ENCODE data around the gene KCNIP4. TPM values are rescaled to one million over a fixed set of nuclear protein-coding genes. Genes with fewer than 3 reads are reported as not detected.

KCNIP4 gene
- total and polyA plus RNA-seq, 2 of the 8 experiments (the other 6 are each of a cell fraction or from before 2014, with no cell fraction given), result 0.06 TPM; not detected in 1

GRCh38 chr4:21680326-21680898, 268.2 kb downstream of the KCNIP4 start (continued):
- TF ChIP-seq ZNF274 (IDR thresholded peaks at IDR 0.05; ENCODE audit: borderline replicate concordance, extremely low read depth, low read length) (no peak), SIN3A (conservative IDR thresholded peaks at IDR 0.05 in 1 of 2, IDR thresholded peaks at IDR 0.05 in 1 of 2; ENCODE audit: low read depth in 1 of 2, low read length in 2 of 2) (no peak)

Measured in H1 (cell line).